Measurements from ENCODE around the gene WDR38. TPM values are rescaled to one million over a fixed set of nuclear protein-coding genes. Genes with fewer than 3 reads are reported as not detected.

The WDR38 gene
- total and polyA plus RNA-seq, 9 of the 15 experiments (the other 6 are each of a cell fraction or from before 2014, with no cell fraction given): not detected

GRCh38 chr9:124899845-124900244 lies 46.6 kb downstream of the WDR38 start (continued):
- no peak for TF ChIP-seq THRB (CRISPR knock-in tag; conservative IDR thresholded peaks at IDR 0.05)
- TF ChIP-seq TCF7 (IDR thresholded peaks at IDR 0.05; ENCODE audit: borderline replicate concordance): no peak
- TF ChIP-seq REST (IDR thresholded peaks at IDR 0.05; ENCODE audit: borderline replicate concordance): no peak
- no peak for TF ChIP-seq REST (CRISPR knock-in tag; IDR thresholded peaks at IDR 0.05; ENCODE audit: low read depth)
- no peak for TF ChIP-seq ATF3 (IDR thresholded peaks at IDR 0.05)
- TF ChIP-seq ATF3 (CRISPR knock-in tag; conservative IDR thresholded peaks at IDR 0.05): 0 out of 2 replicates have a peak, but pooled peaks have one; percentile 36
- TF ChIP-seq GTF2B (IDR thresholded peaks at IDR 0.05; ENCODE audit: extremely low read depth, insufficient read length): no peak
- no peak for TF ChIP-seq ZNF79 (CRISPR knock-in tag; IDR thresholded peaks at IDR 0.05; ENCODE audit: low read depth)
- TF ChIP-seq KHSRP (IDR thresholded peaks at IDR 0.05): no peak
- no peak for TF ChIP-seq HNRNPL (IDR thresholded peaks at IDR 0.05; ENCODE audit: low read depth, low read length)
- TF ChIP-seq CBX8 (IDR thresholded peaks at IDR 0.05; ENCODE audit: borderline replicate concordance, extremely low read depth, low read depth, low read length, poor library complexity, severe bottlenecking): no peak
- TF ChIP-seq XRCC3 (IDR thresholded peaks at IDR 0.05): no peak
- TF ChIP-seq MCM7 (IDR thresholded peaks at IDR 0.05): no peak
- no peak for TF ChIP-seq CGGBP1 (CRISPR knock-in tag; IDR thresholded peaks at IDR 0.05)
- no peak for TF ChIP-seq POLR2B (IDR thresholded peaks at IDR 0.05; ENCODE audit: low read depth, partially characterized antibody)
- no peak for TF ChIP-seq E2F4 (CRISPR knock-in tag; IDR thresholded peaks at IDR 0.05; ENCODE audit: low read depth)

Measured in K562 (cell line).